Prostate gland (tissue), 2 donors: ENCODE measurements around the gene CSTPP1. TPM values are rescaled to one million over a fixed set of nuclear protein-coding genes. Genes with fewer than 3 reads are reported as not detected.

Source experiments
- DNase-seq: peaks from one replicate; pipeline ENCODE4 v3.0.0-alpha.2; 2019; ENCODE audit warnings: low spot score
- H3K27ac ChIP-seq, 2 donors: fragments of 200-600 bp; sonication (generic); 2 replicates each; pipeline ENCODE4 v1.5.1; 2017 to 2019
- H3K27me3 ChIP-seq: fragments of 200-600 bp; sonication (generic); replicated peaks from 2 replicates; pipeline ENCODE4 v1.5.1; 2019; ENCODE audit not compliant: insufficient read depth
- H3K36me3 ChIP-seq, 2 donors: fragments of 200-600 bp; sonication (generic); 1 replicate in 1 of 2; 2 replicates in 1 of 2; pipeline versions ENCODE4 v1.5.1 to v1.8.1; 2017 to 2019
- H3K4me1 ChIP-seq: fragments of 200-600 bp; sonication (generic); replicated peaks from 2 replicates; pipeline ENCODE4 v1.5.1; 2019
- H3K4me3 ChIP-seq, 2 donors: fragments of 200-600 bp; sonication (generic); 2 replicates each; pipeline ENCODE4 v1.5.1; 2017 to 2019
- H3K9me3 ChIP-seq: fragments of 200-600 bp; sonication (generic); 2 replicates; pipeline ENCODE4 v1.5.1; 2017
- POLR2A ChIP-seq: fragments of 450-650 bp; IDR thresholded peaks from one replicate; pipeline ENCODE4 v1.6.1; 2016; ENCODE audit warnings: antibody characterized with exemption, mild to moderate bottlenecking
- POLR2AphosphoS5 ChIP-seq: sonication (generic); formaldehyde crosslinking; IDR thresholded peaks from one replicate; pipeline ENCODE4 v1.6.1; 2017; ENCODE audit warnings: antibody characterized with exemption
- WGBS: methylation state at CpG from one replicate; pipeline ENCODE4 v1.1.5; 2018; 5-methylcytosine and 5-hydroxymethylcytosine counted together
- intact Hi-C: fragments of 100-400 bp; cut with DNase I; formaldehyde crosslinking; loops from one replicate; pipeline ENCODE4 v1.14.2; 2022
- total RNA-seq, 2 donors: library from RNA; depleted of rRNA; stranded (reverse); fragments of >200 nt; gene quantifications; one replicate each; pipeline ENCODE4 v1.1.0, GENCODE V29; 2016
- TF ChIP-seq, protein P1 (sequence below), 4 experiments: fragments of 200-600 bp in 2 of 4; fragments of 450-650 bp in 2 of 4; sonication (generic) in 2 of 4; IDR thresholded peaks; 1 replicate in 3 of 4; 2 replicates in 1 of 4; pipeline ENCODE4 v1.5.1; 2016 to 2019; ENCODE audit warnings: antibody characterized with exemption in 4 of 4, mild to moderate bottlenecking in 2 of 4, moderate library complexity in 2 of 4

Gene CSTPP1
- total RNA-seq, 2 donors from 2014 or later = 28.5 to 47.0 TPM

DNA sequence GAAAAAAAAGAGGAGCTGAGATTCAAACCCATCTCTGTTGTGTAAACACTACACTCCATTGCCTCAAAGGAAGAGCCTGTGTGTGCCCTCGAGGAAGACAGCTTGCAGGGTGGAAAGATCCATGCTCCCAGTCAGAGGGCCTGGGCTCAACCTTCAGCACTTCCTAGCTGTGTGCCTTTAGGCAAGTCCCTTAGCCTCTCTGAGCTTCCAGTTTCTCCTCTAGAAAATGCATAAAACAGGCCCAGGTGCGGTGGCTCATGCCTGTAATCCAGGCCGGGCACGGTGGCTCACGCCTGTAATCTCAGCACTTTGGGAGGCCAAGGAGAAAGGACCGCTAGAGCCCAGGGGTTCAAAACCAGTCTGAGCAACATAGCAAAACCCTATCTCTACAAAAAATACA, 244.7 kb downstream of the CSTPP1 start:
- Histone ChIP-seq H3K27me3 (no peaks in the 10 kb centered on the region), H3K36me3 (peaks cover 0 to 3% of the 10 kb centered on the region in 2 donors), H3K27ac (no peak overlapping the region), H3K9me3 (no peaks in the 10 kb centered on the region), H3K4me1 (peaks cover 13% of the 10 kb centered on the region), H3K4me3 (no peak overlapping the region)
- no peak for DNase-seq
- no peak for TF ChIP-seq POLR2AphosphoS5
- TF ChIP-seq, protein P1, sequence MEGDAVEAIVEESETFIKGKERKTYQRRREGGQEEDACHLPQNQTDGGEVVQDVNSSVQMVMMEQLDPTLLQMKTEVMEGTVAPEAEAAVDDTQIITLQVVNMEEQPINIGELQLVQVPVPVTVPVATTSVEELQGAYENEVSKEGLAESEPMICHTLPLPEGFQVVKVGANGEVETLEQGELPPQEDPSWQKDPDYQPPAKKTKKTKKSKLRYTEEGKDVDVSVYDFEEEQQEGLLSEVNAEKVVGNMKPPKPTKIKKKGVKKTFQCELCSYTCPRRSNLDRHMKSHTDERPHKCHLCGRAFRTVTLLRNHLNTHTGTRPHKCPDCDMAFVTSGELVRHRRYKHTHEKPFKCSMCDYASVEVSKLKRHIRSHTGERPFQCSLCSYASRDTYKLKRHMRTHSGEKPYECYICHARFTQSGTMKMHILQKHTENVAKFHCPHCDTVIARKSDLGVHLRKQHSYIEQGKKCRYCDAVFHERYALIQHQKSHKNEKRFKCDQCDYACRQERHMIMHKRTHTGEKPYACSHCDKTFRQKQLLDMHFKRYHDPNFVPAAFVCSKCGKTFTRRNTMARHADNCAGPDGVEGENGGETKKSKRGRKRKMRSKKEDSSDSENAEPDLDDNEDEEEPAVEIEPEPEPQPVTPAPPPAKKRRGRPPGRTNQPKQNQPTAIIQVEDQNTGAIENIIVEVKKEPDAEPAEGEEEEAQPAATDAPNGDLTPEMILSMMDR (IDR thresholded peaks at IDR 0.05) = no peak
- TF ChIP-seq POLR2A = no peak
- WGBS = 86% methylated on average over 6 of the region's 6 CpGs
- intact Hi-C loops = no loop called here

DNA sequence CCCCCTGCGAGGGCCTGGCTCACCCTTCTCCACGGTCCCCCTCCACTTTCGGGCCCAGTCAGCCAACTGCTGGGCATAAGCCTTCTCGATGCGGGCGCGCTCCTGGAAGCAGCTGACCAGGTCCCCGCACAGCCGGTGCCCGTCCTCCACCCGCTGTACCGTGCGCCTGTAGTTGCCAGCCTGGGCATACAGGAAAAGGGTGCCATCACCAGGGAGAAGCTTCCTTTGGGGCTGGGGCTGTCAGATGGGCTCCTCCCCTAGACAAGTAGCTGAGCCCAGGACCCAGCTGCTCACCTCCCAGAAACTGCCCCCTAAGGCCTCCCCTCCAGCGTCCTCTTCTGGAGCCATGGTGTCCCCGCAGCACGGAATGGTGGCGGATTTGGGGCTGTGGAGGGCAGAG, 245.8 kb downstream of the CSTPP1 start:
- Histone ChIP-seq H3K4me1 (peaks cover 13% of the 10 kb centered on the region), H3K9me3 (no peaks in the 10 kb centered on the region), H3K36me3 (peaks cover 0 to 3% of the 10 kb centered on the region in 2 donors), H3K4me3 (no peak overlapping the region), H3K27ac (no peak overlapping the region), H3K27me3 (no peaks in the 10 kb centered on the region)
- no peak for DNase-seq
- 95% methylated on average over 17 of the region's 17 CpGs for WGBS
- TF ChIP-seq POLR2A (no peak), POLR2AphosphoS5 (no peak)
- TF ChIP-seq, protein P1 (IDR thresholded peaks at IDR 0.05) = no peak
- intact Hi-C loops = no loop called here

DNA sequence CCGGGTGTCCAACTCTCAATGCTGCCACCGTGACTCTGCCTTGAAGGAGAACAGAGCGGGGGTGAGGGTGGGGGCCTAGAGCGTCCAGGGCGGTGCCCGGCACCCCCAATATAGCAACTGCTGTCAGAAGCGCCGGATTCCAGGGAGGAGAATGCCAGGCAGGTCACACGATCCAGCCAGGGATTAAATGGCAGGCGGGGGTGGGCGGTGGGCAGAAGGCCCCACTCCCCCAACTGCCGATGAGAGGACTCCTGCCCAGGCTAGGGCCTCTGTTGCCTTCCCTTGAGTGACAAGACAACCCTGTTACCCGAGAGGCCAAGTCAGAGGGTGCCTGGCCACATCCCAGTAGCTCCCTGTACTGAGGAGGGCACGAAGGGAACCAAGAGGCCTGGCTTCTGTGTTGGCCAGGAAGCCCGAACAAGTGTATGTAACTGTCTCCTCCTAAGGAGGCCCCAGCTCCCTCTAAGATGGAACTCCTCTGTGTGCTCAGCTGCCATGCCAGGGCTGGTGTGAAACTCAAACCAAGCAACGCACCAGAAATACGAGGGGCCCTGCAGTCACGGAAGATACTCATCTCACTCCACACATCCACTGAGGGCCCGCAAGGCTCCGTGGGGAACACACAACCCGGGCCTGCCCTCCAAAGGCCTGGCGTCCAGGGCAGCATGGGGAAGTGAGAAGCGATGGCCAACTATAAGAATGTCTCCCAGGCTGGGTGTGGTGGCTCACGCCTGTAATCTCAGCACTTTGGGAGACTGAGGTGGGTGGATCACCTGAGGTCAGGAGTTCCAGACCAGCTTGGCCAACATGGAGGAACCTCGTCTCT, 246.7 kb downstream of the CSTPP1 start:
- Histone ChIP-seq H3K27me3 (no peaks in the 10 kb centered on the region), H3K27ac (no peak overlapping the region), H3K4me1 (peaks cover 7% of the 10 kb centered on the region), H3K9me3 (no peaks in the 10 kb centered on the region), H3K4me3 (no peak overlapping the region), H3K36me3 (peaks cover 0 to 3% of the 10 kb centered on the region in 2 donors)
- intact Hi-C loops = no loop called here
- DNase-seq = no peak
- 89% methylated on average over 19 of the region's 25 CpGs for WGBS
- no peak for TF ChIP-seq POLR2A
- TF ChIP-seq, protein P1 (IDR thresholded peaks at IDR 0.05) = no peak
- TF ChIP-seq POLR2AphosphoS5 = no peak

DNA sequence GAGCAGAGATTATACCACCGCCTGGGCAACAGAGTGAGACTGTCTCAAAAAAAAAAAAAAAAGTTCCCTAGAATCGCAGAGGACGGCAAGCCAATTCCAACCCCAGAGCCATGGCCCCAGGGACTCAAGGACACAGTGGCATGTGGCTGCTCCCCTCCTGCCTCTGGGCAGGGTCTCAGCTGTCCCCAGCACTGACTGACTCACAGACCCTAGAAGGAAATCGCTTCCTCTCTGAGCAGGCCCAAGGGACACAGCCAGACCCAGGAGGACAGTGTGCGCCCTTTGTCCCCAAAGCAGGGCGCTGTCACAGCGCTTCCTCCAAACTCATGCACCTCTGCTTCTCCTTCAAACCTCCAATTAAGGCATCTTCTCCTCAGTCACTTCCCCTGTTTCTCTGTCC, 247.4 kb downstream of the CSTPP1 start:
- Histone ChIP-seq H3K4me1 (peaks cover 7% of the 10 kb centered on the region), H3K27ac (peak overlapping the region; percentile 91 to 94), H3K9me3 (no peaks in the 10 kb centered on the region), H3K36me3 (peaks cover 0 to 3% of the 10 kb centered on the region in 2 donors), H3K27me3 (no peaks in the 10 kb centered on the region), H3K4me3 (no peak overlapping the region)
- TF ChIP-seq, protein P1 (IDR thresholded peaks at IDR 0.05) = no peak
- TF ChIP-seq POLR2A (no peak), POLR2AphosphoS5 (no peak)
- WGBS = 93% methylated on average over 7 of the region's 7 CpGs
- DNase-seq = no peak
- intact Hi-C loops = no loop called here
